ENCODE measurements around the gene MRPS25.

MRPS25 gene

GRCh38 chr3:15086699-15087098, 21.6 kb upstream of the MRPS25 start:
- TF ChIP-seq GLIS3 (CRISPR knock-in tag; IDR thresholded peaks at IDR 0.05) (no peak), TCF4 (CRISPR knock-in tag; IDR thresholded peaks at IDR 0.05; ENCODE audit: borderline replicate concordance) (no peak), OSR1 (CRISPR knock-in tag; IDR thresholded peaks at IDR 0.05) (no peak), ISL1 (CRISPR knock-in tag; IDR thresholded peaks at IDR 0.05) (no peak), ZFP30 (CRISPR knock-in tag; IDR thresholded peaks at IDR 0.05) (no peak), ZNF565 (CRISPR knock-in tag; conservative IDR thresholded peaks at IDR 0.05; ENCODE audit: low read depth) (no peak), TOX (CRISPR knock-in tag; IDR thresholded peaks at IDR 0.05; ENCODE audit: borderline replicate concordance) (no peak), CSRNP3 (CRISPR knock-in tag; IDR thresholded peaks at IDR 0.05) (no peak), ZNF70 (CRISPR knock-in tag; IDR thresholded peaks at IDR 0.05) (no peak), CSDC2 (CRISPR knock-in tag; IDR thresholded peaks at IDR 0.05) (no peak), ESRRG (CRISPR knock-in tag; IDR thresholded peaks at IDR 0.05) (no peak), TSHZ2 (CRISPR knock-in tag; IDR thresholded peaks at IDR 0.05) (no peak), ZFP3 (CRISPR knock-in tag; IDR thresholded peaks at IDR 0.05) (no peak), PPARA (CRISPR knock-in tag; IDR thresholded peaks at IDR 0.05; ENCODE audit: borderline replicate concordance) (no peak), BACH2 (CRISPR knock-in tag; IDR thresholded peaks at IDR 0.05; ENCODE audit: borderline replicate concordance) (no peak), POU6F1 (CRISPR knock-in tag; IDR thresholded peaks at IDR 0.05; ENCODE audit: borderline replicate concordance, low read depth) (no peak), CREB5 (CRISPR knock-in tag; IDR thresholded peaks at IDR 0.05; ENCODE audit: low read depth) (no peak), RARB (CRISPR knock-in tag; IDR thresholded peaks at IDR 0.05) (no peak)
- no peak for ATAC-seq

GRCh38 chr3:15086263-15086662, 21.1 kb upstream of the MRPS25 start:
- ATAC-seq: no peak
- no peak for TF ChIP-seq ZC3H10 (CRISPR knock-in tag; IDR thresholded peaks at IDR 0.05)
- TF ChIP-seq PATZ1 (CRISPR knock-in tag; IDR thresholded peaks at IDR 0.05; ENCODE audit: borderline replicate concordance): no peak
- TF ChIP-seq SNAI2 (CRISPR knock-in tag; IDR thresholded peaks at IDR 0.05): no peak
- TF ChIP-seq BACH2 (CRISPR knock-in tag; IDR thresholded peaks at IDR 0.05; ENCODE audit: borderline replicate concordance): no peak
- TF ChIP-seq GLIS3 (CRISPR knock-in tag; IDR thresholded peaks at IDR 0.05): no peak
- no peak for TF ChIP-seq ARNTL (CRISPR knock-in tag; IDR thresholded peaks at IDR 0.05; ENCODE audit: borderline replicate concordance, low read depth)
- no peak for TF ChIP-seq ZFP3 (CRISPR knock-in tag; IDR thresholded peaks at IDR 0.05)
- no peak for TF ChIP-seq CSDC2 (CRISPR knock-in tag; IDR thresholded peaks at IDR 0.05)
- TF ChIP-seq TOX (CRISPR knock-in tag; IDR thresholded peaks at IDR 0.05; ENCODE audit: borderline replicate concordance): no peak
- no peak for TF ChIP-seq POU6F1 (CRISPR knock-in tag; IDR thresholded peaks at IDR 0.05; ENCODE audit: borderline replicate concordance, low read depth)
- no peak for TF ChIP-seq CREB5 (CRISPR knock-in tag; IDR thresholded peaks at IDR 0.05; ENCODE audit: low read depth)
- TF ChIP-seq ZFP30 (CRISPR knock-in tag; IDR thresholded peaks at IDR 0.05): no peak
- TF ChIP-seq TSHZ2 (CRISPR knock-in tag; IDR thresholded peaks at IDR 0.05): no peak
- no peak for TF ChIP-seq CSRNP3 (CRISPR knock-in tag; IDR thresholded peaks at IDR 0.05)
- TF ChIP-seq ISL1 (CRISPR knock-in tag; IDR thresholded peaks at IDR 0.05): no peak

Data from SK-N-SH treated with all-trans-retinoic acid at 6 μM for 48 hours (cell line).